H1 (cell line): ENCODE results near the gene EPB42. TPM values are rescaled to one million over a fixed set of nuclear protein-coding genes. Genes with fewer than 3 reads are reported as not detected.

Source experiments
- NRF1 ChIP-seq: IDR thresholded peaks from 2 replicates; pipeline ENCODE4 v1.6.1; 2011; ENCODE audit warnings: mild to moderate bottlenecking, low read depth, low read length, improper control_type of control experiment
- POLR2AphosphoS5 ChIP-seq: IDR thresholded peaks from 2 replicates; pipeline ENCODE4 v1.6.1; 2011; ENCODE audit warnings: low read depth, low read length
- SIN3A ChIP-seq, 2 experiments: IDR thresholded peaks in 1 of 2; conservative IDR thresholded peaks in 1 of 2; 2 replicates each; pipeline ENCODE4 v1.6.1; 2011 to 2012; ENCODE audit warnings: low read length in 2 of 2, improper control_type of control experiment in 1 of 2, low read depth in 1 of 2, mild to moderate bottlenecking in 1 of 2
- TCF12 ChIP-seq: IDR thresholded peaks from 2 replicates; pipeline ENCODE4 v1.6.1; 2011; ENCODE audit warnings: low read depth, mild to moderate bottlenecking, low read length
- polyA plus RNA-seq, 7 experiments: library from polyadenylated mRNA; depleted of rRNA in 3 of 7; stranded (reverse) in 5 of 7; unstranded in 2 of 7; fragments of >200 nt in 5 of 7; fragments of 200-250 nt in 2 of 7; gene quantifications; 1 replicate in 5 of 7; 2 replicates in 1 of 7; 4 replicates in 1 of 7; pipeline versions ENCODE4 v1.2.1 to v1.2.3, GENCODE V29; 2011 to 2013; ENCODE audit warnings: missing spikeins in 2 of 7, mixed read lengths in 2 of 7
- total RNA-seq: library from RNA; stranded (reverse); fragmentation: NEBNext Ultra II Directional; extraction: Animal tissue kit (Norgen Biotek cat#: 25700); gene quantifications from 2 replicates; pipeline ENCODE4 v1.2.1, GENCODE V29; 2021

The EPB42 gene
- total and polyA plus RNA-seq, 2 of the 8 experiments (the other 6 are each of a cell fraction or from before 2014, with no cell fraction given) = not detected

- no peak for TF ChIP-seq TCF12
- TF ChIP-seq POLR2AphosphoS5 = no peak
- TF ChIP-seq NRF1 = no peak
- TF ChIP-seq SIN3A (conservative IDR thresholded peaks at IDR 0.05 in 1 of 2, IDR thresholded peaks at IDR 0.05 in 1 of 2; ENCODE audit: low read depth in 1 of 2, low read length in 2 of 2) = no peak
Observed at GRCh38 chr15:43220991-43221403, at the start of gene EPB42 (continued).
